Endothelial cell (in vitro differentiated cells): ENCODE results near the gene PIK3R1. TPM values are rescaled to one million over a fixed set of nuclear protein-coding genes. Genes with fewer than 3 reads are reported as not detected.

Experiments used
- DNase-seq: peaks from one replicate; pipeline ENCODE4 v3.0.0; 2021; ENCODE audit warnings: low spot score
- H3K27ac Mint-ChIP-seq: one replicate; pipeline ENCODE4 v1.8.0; 2021; ENCODE audit warnings: mixed read lengths, inconsistent platforms; ENCODE audit not compliant: unreplicated experiment
- H3K27me3 Mint-ChIP-seq: one replicate; pipeline ENCODE4 v1.8.0; 2021; ENCODE audit warnings: mild to moderate bottlenecking, moderate library complexity, mixed read lengths, inconsistent platforms; ENCODE audit not compliant: unreplicated experiment
- H3K36me3 Mint-ChIP-seq: one replicate; pipeline ENCODE4 v1.8.0; 2021; ENCODE audit warnings: mild to moderate bottlenecking, low read depth, mixed read lengths, inconsistent platforms; ENCODE audit not compliant: unreplicated experiment
- H3K4me1 Mint-ChIP-seq: one replicate; pipeline ENCODE4 v1.8.0; 2021; ENCODE audit warnings: mild to moderate bottlenecking, mixed read lengths, inconsistent platforms; ENCODE audit not compliant: unreplicated experiment
- H3K4me3 Mint-ChIP-seq: one replicate; pipeline ENCODE4 v1.8.0; 2021; ENCODE audit warnings: mild to moderate bottlenecking, mixed read lengths, inconsistent platforms; ENCODE audit not compliant: unreplicated experiment
- H3K9me3 Mint-ChIP-seq: one replicate; pipeline ENCODE4 v1.8.0; 2021; ENCODE audit warnings: mixed read lengths, inconsistent platforms; ENCODE audit not compliant: unreplicated experiment
- CTCF ChIP-seq: fragments of 200-600 bp; sonication (generic); IDR thresholded peaks from one replicate; pipeline ENCODE4 v1.5.0; 2021; ENCODE audit warnings: antibody characterized with exemption; ENCODE audit not compliant: unreplicated experiment
- total RNA-seq: library from RNA; stranded (reverse); fragmentation: NEBNext Ultra II Directional; extraction: Animal tissue kit (Norgen Biotek cat#: 25700); gene quantifications from one replicate; pipeline ENCODE4 v1.2.1, GENCODE V29; 2021; ENCODE audit not compliant: unreplicated experiment

The PIK3R1 gene
- total RNA-seq, 1 donor from 2014 or later, result 37.1 TPM

GRCh38 chr5:68172314-68172713, 43.2 kb upstream of the PIK3R1 start:
- H3K27ac Mint-ChIP-seq, result no peak overlapping the region
- H3K9me3 Mint-ChIP-seq, result no peaks in the 10 kb centered on the region
- DNase-seq, result no peak
- no peaks in the 10 kb centered on the region for H3K27me3 Mint-ChIP-seq
- no peak overlapping the region for H3K4me3 Mint-ChIP-seq
- H3K4me1 Mint-ChIP-seq, result no peaks in the 10 kb centered on the region
- no peaks in the 10 kb centered on the region for H3K36me3 Mint-ChIP-seq
- TF ChIP-seq CTCF, result no peak

GRCh38 chr5:68173007-68173406, 42.5 kb upstream of the PIK3R1 start:
- H3K4me3 Mint-ChIP-seq, result no peak overlapping the region

GRCh38 chr5:68176253-68176652, 39.3 kb upstream of the PIK3R1 start:
- no peak overlapping the region for H3K27ac Mint-ChIP-seq

More at GRCh38 chr5:68173007-68173406, 42.5 kb upstream of the PIK3R1 start:
- H3K4me1 Mint-ChIP-seq, result no peaks in the 10 kb centered on the region
- no peaks in the 10 kb centered on the region for H3K27me3 Mint-ChIP-seq
- H3K9me3 Mint-ChIP-seq, result no peaks in the 10 kb centered on the region
- no peak for DNase-seq
- H3K27ac Mint-ChIP-seq, result no peak overlapping the region
- TF ChIP-seq CTCF, result no peak
- H3K36me3 Mint-ChIP-seq, result no peaks in the 10 kb centered on the region

GRCh38 chr5:68176802-68177479, 38.6 kb upstream of the PIK3R1 start:
- Mint-ChIP-seq H3K4me3 (no peak overlapping the region), H3K27me3 (peaks cover 1% of the 10 kb centered on the region), H3K9me3 (no peaks in the 10 kb centered on the region), H3K36me3 (no peaks in the 10 kb centered on the region), H3K4me1 (peaks cover 6% of the 10 kb centered on the region), H3K27ac (no peak overlapping the region)
- DNase-seq, result no peak
- TF ChIP-seq CTCF, result no peak

More at GRCh38 chr5:68176253-68176652, 39.3 kb upstream of the PIK3R1 start:
- no peak for DNase-seq
- no peak for TF ChIP-seq CTCF
- Mint-ChIP-seq H3K27me3 (no peaks in the 10 kb centered on the region), H3K36me3 (no peaks in the 10 kb centered on the region), H3K9me3 (no peaks in the 10 kb centered on the region), H3K4me1 (no peaks in the 10 kb centered on the region), H3K4me3 (no peak overlapping the region)

- H3K36me3 Mint-ChIP-seq, result no peaks in the 10 kb centered on the region
- DNase-seq, result no peak
- no peaks in the 10 kb centered on the region for H3K9me3 Mint-ChIP-seq
- H3K27ac Mint-ChIP-seq, result no peak overlapping the region
- no peak overlapping the region for H3K4me3 Mint-ChIP-seq
- H3K27me3 Mint-ChIP-seq, result peaks cover 1% of the 10 kb centered on the region
- TF ChIP-seq CTCF, result no peak
- H3K4me1 Mint-ChIP-seq, result peaks cover 13% of the 10 kb centered on the region
Measured at GRCh38 chr5:68177676-68178075, 37.9 kb upstream of the PIK3R1 start.
